Limb (tissue), 2 donors: ENCODE data around the gene CABLES2.

Source experiments
- DNase-seq, 2 donors: peaks; one replicate each; pipeline ENCODE4 v3.0.0-alpha.2; 2016; ENCODE audit errors: extremely low spot score in 2 of 2

CABLES2 gene

DNA sequence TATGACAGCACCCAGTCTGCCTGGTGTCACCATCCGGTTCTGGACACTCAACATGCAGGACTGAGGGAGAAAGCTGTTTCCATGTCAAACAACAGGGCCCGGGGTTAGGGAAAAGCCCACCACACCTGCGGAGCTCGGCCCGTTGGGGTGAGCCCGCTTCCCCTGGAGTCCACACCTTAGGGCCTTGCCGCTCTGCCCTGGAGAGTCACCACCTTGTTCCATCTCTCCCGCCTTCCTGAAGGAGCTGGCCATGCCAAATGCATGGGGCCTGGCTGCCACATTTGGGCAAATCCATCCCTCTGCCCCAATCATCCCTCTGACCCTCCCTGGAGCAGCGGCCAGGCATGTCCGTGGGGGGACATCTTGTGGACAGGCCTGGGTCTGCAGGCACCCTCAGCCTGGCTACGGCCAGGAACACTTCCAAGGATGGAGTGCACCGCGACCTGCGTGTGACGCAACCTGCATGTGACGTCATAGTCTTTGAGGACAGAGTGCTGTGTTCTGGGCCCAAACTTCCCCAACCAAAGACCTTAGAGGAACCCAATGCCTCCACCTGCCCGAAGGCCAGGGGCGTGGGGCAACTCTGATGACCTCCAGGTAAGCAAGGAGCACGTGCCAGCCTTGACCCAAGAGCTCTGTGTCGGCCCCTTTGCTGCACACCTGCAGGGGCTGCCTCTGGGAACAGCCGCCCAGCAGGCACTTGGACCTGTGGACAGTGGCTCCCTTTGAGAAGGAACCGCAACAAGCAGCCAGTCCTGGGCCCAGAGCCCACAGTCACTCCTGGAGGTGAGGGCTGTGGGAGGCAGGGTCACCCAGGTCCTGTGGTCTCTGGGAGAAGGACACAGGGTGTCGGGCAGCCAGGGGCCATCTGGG, 1.7 kb downstream of the CABLES2 start:
- DNase-seq, result no peak

DNA sequence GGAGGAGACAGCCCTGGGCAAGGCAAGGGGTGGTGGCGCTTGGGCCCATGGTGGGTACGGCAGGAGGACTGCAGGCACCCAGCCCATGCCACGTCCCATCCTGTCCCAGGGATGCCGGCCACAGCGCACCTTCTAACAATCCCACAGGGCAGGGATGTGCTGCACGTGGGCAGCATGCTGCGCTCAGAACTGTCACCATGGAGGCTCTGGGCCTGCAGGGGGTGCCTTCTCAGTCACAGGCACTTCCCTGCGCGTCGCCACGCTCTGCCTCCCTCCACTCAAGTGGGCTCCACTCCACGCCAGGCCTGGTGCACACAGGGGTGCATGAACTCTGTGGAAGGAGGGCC, 2.4 kb downstream of the CABLES2 start:
- DNase-seq, result no peak

DNA sequence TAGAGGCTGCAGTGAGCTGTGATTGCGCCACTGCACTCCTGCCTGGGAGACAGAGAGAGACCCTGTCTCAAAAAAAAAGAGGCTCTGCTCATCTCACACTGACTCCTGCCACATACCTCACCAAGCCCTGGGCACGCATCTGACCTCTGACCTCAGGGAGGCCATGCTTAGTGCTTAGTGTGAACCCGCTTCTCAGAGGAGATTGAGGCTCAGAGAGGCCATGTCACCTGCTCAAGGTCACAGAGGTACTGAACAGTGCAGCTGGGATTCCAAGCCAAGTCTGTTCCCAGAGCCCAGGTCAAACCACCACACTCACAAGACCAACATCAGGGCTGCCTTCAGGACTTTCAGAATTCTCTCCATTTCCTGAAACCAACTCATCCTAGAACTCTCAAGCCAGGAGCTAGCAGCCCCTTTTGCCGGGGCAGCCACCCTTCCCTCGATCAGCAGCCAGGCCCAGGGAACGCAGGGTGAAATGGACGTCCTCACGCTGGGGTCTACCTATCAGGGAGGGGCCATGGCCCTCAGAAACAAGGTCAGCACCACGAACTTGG, 2.9 kb downstream of the CABLES2 start:
- no peak for DNase-seq

DNA sequence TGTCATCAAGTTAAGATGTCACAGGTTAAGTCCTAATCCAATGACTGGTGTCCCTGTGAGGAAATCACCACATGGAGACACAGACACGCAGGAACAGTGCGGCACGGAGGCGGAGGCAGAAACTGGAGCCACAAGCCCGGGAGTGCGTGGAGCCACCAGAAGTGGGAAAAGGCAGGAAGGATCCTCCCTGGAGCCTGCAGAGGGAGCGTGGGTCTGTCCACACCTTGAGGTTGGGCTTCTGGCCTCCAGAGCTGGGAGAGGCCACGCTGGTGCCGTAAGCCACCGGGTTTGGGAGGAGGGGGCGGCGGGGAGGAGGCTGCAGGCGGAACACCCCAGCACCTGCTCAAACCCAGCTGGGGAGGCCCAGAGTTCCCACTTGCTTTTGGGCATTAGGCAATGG, 3.8 kb downstream of the CABLES2 start:
- DNase-seq, result no peak

DNA sequence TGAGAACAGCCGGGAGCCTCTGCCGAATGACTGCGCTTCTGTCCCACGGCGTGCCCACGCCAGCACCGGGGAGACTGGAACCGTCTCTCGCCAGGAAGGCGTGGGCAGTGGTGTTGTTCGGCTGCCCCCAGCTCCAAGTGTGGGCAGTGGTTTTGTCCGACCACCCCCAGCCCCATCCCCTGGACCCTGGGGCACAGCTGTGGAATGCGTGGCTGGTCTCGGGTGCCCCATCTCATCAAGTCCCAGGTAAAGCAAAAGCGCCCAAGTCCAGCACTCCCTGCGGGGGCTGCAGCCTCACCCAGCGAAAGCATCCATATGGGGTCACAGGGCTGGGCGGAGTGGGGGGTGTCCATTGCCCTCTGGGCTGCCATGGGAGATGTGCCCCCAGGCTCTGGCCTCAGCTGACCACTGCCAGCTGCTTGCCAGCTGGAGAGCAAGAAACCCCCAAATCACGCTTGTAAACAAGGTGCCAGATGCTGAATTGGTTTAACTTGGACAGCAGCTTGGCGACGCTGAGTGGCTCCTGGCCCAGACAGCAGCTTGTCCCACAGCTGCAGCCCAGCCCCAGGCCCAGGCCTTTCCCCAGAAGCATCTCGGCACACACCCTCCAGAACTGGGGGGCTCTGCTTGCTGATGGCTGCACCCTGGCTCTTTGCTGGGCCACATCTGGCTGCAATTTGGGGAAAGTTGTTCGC, 4.5 kb downstream of the CABLES2 start:
- DNase-seq, result no peak

- DNase-seq, result no peak
Measured at GRCh38 chr20:62401331-62401779, 5.7 kb downstream of the CABLES2 start.

DNA sequence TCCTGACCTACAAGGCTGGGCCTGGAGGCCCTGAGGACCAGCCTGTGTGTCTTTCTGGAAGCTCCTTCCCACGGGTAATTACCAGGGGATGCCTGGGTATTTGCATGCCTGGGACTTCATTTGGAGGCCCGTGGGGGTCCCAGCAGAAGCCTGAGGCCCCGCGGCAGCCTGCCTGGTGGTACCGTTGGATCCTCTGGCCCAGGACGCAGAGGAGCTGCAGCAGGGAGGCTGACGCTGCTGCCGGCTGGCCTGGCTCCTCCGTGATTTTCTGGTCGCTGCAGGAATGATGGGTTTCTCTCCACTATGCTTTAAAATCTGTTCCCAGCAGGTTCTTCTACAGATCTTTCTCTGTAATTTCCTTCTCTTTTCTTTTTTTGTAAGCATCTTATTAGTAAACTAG, 6.5 kb downstream of the CABLES2 start:
- DNase-seq, result no peak

DNA sequence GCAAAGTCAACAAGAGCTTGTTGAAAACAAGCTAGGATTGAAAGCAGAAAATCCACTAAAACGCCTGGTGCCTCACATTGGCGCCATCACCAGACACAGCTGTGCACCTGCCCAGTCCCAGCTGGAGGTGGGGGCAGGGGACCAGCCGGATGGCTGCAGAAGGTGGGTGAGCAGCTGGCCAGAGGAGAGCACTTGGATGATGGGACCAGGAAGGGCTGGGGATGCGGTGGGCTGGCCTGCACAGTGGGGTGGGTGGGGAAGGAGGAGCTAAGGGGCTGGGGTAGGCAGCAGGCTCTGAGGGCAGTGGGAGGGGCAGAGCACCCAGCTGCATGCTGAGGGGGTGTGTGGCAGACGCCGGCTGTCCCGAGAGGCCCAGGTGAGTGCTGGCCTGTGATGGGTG, 7.1 kb downstream of the CABLES2 start:
- no peak for DNase-seq

GRCh38 chr20:62398120-62398821, 8.8 kb downstream of the CABLES2 start:
- no peak for DNase-seq

- no peak for DNase-seq
Measured at GRCh38 chr20:62396367-62397239, 10.5 kb downstream of the CABLES2 start.

DNA sequence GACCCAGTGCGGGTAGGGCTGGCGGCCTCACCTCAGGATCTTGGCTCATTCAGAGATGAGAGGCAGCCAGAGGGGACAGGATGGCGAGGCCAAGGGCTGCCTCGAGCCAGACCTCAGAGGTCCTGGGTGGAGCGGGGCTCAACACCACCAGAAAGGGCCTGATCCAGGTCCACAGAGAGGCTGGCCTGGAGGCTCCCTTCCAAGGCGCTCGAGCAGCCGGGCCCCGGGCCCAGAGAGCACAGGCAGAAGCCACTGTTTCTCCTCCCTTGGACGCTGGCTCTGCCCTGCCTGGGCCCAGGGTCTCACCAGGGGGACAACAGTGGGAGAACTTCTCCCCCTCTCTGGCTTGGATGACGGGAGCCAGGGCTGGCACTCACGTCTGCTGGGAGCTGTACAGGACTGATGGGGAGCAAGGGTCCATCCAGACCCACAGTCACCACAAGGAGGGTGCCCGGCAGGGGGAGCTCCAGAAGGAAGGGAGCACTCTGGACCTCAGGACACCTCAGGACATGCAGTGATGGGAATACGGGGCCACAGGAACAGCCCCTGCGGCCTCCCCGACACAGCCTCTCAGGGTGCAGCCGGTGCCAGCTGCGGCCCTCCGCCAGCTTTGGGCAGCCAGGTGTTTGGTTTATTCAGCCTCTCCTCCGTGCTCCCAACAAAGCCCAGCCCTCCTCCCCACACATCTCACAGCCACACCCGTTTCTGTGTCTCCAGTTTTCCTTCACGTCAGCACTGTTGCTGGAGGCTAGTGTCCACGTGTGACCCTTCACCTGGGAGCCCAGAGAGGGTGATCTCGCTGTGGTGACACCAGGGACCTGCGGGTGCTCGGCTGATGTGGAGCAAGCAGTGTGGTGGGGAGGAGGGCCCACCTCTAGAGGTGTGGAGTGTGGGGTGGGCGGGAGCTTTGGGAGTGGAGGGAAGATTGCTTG, 11.5 kb downstream of the CABLES2 start:
- no peak for DNase-seq

DNA sequence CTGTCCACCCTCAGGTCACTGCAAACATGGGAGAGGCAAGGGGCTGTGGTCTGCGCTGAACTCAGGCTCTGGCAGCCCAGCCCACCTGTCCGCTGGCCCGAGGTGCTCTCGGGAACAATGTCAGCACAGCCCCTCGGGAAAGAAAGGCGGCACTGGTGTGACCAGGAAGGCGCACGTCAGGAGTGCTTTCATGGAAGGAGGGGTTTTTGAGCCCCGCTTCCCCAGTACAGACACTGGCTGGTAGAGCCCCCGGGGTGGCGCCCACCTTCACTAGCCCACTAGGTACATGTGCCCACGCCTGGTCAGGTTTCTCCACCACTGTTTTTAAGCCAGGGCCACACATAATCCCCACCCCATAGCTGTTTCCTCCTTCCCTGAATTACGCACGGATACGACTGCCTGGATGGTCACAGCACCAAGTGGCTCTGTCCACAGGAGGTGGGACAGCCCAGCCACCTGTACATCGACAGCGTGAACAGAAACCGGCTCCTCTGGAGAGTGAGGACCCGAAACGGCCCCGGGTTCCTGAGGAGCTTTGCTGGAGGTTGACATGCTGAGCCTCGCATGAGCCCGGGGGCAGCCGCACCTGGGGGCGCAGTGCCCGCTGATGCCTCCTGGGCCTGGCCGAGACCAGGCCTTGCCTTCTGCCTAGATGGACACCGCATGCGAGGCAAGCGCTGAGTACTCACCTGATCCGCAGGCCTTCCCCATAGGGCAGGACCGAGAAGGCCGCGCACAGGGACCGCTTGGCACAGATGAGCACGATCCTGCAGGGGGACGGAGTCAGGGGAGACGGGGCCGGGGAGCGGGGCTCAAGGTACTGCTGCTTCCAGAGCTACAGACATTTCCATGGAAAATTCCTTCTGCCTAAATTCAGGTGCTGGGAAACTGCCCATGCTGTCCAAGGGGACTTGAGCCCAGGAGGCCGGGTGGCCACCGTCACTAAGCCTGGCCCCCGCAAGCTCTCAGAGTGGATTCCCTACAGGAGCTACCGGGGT, 12.5 kb downstream of the CABLES2 start:
- no peak for DNase-seq

- no peak for DNase-seq
Measured at GRCh38 chr20:62393830-62394229, 13.3 kb downstream of the CABLES2 start.

DNA sequence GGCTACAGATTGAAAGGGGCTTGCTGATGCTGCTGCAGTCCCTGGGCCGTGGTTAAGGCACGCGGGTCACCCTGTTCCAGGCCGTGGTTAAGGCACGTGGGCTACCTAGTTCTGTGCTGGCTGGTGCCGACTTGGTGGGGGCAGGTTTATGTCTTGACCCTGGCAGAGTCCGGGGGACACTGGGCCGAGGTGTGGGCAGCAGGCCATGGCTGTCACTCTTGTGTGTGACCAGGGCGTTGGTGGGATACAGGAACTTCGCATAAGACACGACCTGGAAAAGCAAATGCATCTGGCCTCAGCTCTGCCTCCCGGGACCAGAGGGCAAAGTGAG, 13.8 kb downstream of the CABLES2 start:
- DNase-seq, result no peak

DNA sequence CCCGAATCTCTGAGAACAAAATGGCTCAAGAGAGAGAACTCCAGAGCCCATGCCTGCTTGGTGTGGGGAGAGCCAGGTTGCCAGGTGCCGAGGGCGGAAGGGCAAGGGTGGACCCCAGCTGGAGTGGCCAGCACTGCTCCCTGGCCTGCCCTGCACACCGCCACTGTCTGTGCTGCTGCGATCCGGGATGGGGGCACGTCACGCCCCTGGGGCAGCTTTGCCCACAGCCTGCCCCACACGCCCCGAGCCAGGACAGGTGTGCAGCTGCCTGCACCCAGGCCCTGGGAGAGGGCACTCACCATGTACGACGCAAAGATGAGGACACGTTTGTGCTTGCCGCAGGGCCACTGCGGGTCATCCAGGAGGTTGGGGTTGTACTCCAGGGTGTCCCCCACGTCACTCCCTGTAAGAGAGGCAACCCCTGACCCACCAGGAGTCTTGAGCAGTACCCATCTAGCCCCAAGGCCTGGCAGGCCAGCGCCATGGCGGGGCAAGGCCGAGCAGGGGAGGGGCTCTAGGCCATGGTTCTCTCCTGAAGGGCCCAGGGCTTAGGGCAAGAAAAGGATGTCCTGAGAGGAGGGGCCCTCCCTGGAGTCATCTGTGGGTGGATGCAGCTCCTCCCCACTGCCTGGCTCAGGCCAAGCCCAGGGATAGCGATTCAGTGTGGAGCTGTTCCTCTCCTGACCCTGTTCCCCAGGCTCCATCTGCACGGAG, 14.3 kb downstream of the CABLES2 start:
- no peak for DNase-seq

DNA sequence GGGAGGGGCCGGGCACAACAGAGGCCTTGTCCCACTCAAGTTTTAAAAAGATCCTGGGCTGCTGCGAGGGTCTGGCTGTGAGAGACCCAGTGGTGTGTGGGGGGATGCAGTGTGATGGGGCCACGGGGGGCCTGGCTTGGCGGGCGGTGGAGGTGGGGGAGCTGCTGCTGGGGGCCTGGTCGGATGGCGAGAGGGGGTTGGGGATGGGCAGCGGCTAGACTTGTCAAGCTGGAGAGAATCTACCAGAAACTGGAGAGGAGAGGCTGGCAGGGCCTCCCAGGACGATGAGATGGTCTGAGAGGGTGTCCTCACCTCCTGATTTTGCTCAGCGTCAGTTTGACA, 15.0 kb downstream of the CABLES2 start:
- no peak for DNase-seq

- no peak for DNase-seq
Measured at GRCh38 chr20:62391165-62392076, 15.7 kb downstream of the CABLES2 start.
